Cardiac muscle cell (in vitro differentiated cells and primary cell): ENCODE data around the gene IARS1. TPM values are rescaled to one million over a fixed set of nuclear protein-coding genes. Genes with fewer than 3 reads are reported as not detected.

Experiments used
- DNase-seq, 2 donors: peaks; one replicate each; pipeline versions ENCODE4 v3.0.0 to v3.0.0-alpha.2; 2010 to 2017; ENCODE audit warnings: low read depth in 1 of 2, low spot score in 1 of 2
- H3K27ac ChIP-seq: fragments of 200-600 bp; sonication (generic); 2 replicates; pipeline ENCODE4 v1.5.1; 2016
- H3K27me3 ChIP-seq: fragments of 200-600 bp; sonication (generic); 2 replicates; pipeline ENCODE4 v1.6.0; 2016; ENCODE audit warnings: control low read depth
- H3K36me3 ChIP-seq: fragments of 200-600 bp; sonication (generic); 2 replicates; pipeline ENCODE4 v1.5.1; 2016; ENCODE audit warnings: control low read depth
- H3K4me1 ChIP-seq: fragments of 200-600 bp; sonication (generic); 2 replicates; pipeline ENCODE4 v1.8.1; 2017; ENCODE audit warnings: low read depth, mild to moderate bottlenecking, mixed run types
- H3K4me3 ChIP-seq: fragments of 200-600 bp; sonication (generic); 2 replicates; pipeline ENCODE4 v1.5.1; 2016; ENCODE audit warnings: mild to moderate bottlenecking
- H3K9me3 ChIP-seq: fragments of 200-600 bp; sonication (generic); 2 replicates; pipeline ENCODE4 v1.5.1; 2017; ENCODE audit warnings: low read depth, mild to moderate bottlenecking, control low read depth
- polyA plus RNA-seq: library from polyadenylated mRNA; unstranded; fragments of >200 nt; fragmentation: Nextera tagmentation; extraction: Ambion mirVana; gene quantifications from 2 replicates; pipeline ENCODE4 v1.2.1, GENCODE V29; 2016
- total RNA-seq: library from RNA; depleted of rRNA; stranded (reverse); fragments of >200 nt; gene quantifications from 2 replicates; pipeline ENCODE4 v1.2.3, GENCODE V29; 2016
- TF ChIP-seq, protein P1 (sequence below): IDR thresholded peaks from 2 replicates; pipeline ENCODE4 v1.5.1; 2012; ENCODE audit warnings: low read depth, mild to moderate bottlenecking, low read length

Gene IARS1
- total and polyA plus RNA-seq, 2 experiments from 2014 or later: 87.1 to 96.3 TPM

DNA sequence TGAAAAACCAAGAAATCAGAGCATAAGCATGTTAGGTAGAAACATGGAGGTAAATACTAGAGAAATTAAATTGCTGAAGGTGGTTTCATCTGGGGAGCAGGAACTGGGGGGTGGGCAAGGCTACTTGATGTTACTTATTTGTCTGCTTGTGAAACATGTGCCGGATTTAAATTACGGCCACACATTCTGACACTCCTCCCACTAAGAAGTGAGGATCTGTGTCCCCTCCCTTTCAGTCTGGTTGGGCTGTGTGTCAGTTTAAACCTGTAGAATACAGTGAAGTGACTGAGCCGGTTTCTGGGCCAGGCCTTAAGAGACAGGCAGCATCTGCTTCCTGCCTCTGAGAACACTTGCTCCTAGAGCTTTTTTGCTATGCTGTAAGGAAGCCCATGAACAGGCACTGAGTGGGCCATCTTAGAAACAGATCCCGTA, 2.3 kb upstream of the IARS1 start:
- TF ChIP-seq, protein P1, sequence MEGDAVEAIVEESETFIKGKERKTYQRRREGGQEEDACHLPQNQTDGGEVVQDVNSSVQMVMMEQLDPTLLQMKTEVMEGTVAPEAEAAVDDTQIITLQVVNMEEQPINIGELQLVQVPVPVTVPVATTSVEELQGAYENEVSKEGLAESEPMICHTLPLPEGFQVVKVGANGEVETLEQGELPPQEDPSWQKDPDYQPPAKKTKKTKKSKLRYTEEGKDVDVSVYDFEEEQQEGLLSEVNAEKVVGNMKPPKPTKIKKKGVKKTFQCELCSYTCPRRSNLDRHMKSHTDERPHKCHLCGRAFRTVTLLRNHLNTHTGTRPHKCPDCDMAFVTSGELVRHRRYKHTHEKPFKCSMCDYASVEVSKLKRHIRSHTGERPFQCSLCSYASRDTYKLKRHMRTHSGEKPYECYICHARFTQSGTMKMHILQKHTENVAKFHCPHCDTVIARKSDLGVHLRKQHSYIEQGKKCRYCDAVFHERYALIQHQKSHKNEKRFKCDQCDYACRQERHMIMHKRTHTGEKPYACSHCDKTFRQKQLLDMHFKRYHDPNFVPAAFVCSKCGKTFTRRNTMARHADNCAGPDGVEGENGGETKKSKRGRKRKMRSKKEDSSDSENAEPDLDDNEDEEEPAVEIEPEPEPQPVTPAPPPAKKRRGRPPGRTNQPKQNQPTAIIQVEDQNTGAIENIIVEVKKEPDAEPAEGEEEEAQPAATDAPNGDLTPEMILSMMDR: no peak
- H3K4me1 ChIP-seq: peaks cover 31% of the 10 kb centered on the region
- H3K4me3 ChIP-seq: no peak overlapping the region
- no peaks in the 10 kb centered on the region for H3K9me3 ChIP-seq
- peak in 1 of 2 donors; percentile 40 for DNase-seq
- peaks cover 30% of the 10 kb centered on the region for H3K36me3 ChIP-seq
- no peaks in the 10 kb centered on the region for H3K27me3 ChIP-seq
- peak overlapping the region; percentile 94 for H3K27ac ChIP-seq

DNA sequence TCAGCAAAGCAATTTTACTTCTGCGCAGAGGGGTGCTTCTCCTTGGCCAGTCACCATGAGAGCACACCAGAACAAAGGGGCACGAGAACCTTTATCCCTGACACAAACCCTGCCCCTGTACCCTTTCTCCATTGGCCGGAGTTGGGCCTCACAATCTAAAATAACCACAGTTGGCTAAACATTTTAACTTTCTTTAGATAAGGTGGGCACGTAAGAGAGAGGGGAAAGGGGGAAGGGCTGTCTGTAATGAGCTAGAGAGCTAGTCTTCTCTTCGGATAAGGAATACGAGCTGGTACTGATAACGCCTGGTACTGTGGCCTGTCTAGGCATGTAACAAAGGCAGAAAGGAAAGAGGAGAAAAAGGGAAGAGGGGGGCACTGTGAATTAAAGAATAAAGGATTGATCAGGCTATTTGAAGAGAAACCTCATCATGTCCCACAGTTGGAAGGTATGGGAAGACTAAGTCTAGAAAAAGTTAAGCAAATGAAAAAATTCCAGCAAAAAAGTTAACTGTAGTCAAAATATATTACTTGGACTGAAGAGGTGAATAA, 1.8 kb upstream of the IARS1 start:
- TF ChIP-seq, protein P1: no peak
- H3K27ac ChIP-seq: peak overlapping the region; percentile 94
- H3K4me3 ChIP-seq: no peak overlapping the region
- H3K9me3 ChIP-seq: no peaks in the 10 kb centered on the region
- H3K27me3 ChIP-seq: no peaks in the 10 kb centered on the region
- DNase-seq: peak in 1 of 2 donors; percentile 71
- peaks cover 31% of the 10 kb centered on the region for H3K4me1 ChIP-seq
- peaks cover 25% of the 10 kb centered on the region for H3K36me3 ChIP-seq

DNA sequence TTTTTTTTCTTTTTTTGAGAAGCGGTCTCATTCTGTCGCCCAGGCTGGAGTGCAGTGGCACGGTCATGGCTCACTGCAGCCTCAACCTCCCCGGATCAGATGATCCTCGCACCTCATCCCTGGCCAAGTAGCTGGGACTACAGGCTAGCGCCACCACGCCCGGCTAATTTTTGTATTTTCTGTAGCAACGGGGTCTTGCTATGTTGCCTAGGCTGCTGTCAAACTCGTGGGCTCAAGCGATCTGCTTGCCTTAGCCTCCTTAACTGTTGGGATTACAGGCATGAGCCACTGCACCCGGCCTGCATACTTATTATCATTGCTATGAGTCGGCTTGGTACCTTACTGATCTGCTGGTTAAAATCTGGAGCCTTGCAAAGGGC, 790 bp upstream of the IARS1 start:
- peak in 1 of 2 donors; percentile 40 for DNase-seq
- Histone ChIP-seq H3K27me3 (no peaks in the 10 kb centered on the region), H3K4me3 (peak overlapping the region; percentile 70), H3K4me1 (peaks cover 31% of the 10 kb centered on the region), H3K36me3 (peaks cover 19% of the 10 kb centered on the region), H3K27ac (peak overlapping the region; percentile 94), H3K9me3 (no peaks in the 10 kb centered on the region)
- TF ChIP-seq, protein P1: no peak

DNA sequence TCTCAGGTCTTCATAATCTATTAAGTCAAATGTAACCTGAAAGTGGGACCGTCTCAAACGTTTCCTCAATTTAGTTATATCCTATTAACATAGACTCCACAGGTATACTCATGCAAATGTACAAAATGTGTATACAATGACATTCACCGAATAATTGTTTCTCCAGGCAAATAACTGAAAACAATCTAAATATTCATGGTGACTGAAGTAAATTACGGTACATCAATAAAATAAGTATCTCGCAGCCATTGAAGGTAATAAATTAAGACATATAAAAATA, 482 bp downstream of the IARS1 start:
- TF ChIP-seq, protein P1: no peak
- Histone ChIP-seq H3K27ac (no peak overlapping the region), H3K4me3 (peak overlapping the region; percentile 70), H3K36me3 (peaks cover 9% of the 10 kb centered on the region), H3K4me1 (peaks cover 31% of the 10 kb centered on the region), H3K27me3 (no peaks in the 10 kb centered on the region), H3K9me3 (no peaks in the 10 kb centered on the region)
- DNase-seq: no peak

DNA sequence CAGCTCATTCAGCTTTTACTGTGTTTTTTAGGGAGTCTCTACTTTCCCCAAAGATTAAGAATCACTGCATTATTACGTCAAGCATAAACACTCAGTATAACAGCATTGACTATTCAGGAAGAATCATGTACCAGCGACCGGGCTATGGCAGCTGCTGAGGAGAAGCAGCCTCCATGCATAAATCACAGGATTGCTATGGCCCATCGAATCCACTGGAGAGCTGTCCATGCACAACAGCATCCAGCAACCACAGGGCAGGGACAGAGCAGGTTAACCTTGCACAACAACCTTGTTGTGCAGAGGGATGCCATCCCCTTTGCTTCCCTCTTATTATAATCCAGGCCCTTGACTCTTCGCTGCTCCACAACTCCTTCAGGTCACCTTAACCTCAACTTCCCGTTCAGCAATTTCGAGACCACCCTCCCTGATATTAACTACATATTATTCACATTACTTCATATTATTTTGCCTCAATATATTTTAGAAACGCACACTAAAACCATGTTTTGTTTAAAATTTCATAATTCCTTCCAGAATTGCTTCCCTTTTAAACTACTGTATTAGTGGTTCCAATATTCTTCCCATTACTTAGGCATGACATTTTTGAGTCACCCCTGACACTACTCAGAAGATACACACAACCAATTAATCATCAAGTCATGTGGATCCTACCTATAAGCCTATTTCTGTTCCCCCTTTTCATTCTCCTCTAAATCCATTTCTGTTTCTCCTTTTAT, 991 bp downstream of the IARS1 start:
- Histone ChIP-seq H3K36me3 (peaks cover 4% of the 10 kb centered on the region), H3K27me3 (no peaks in the 10 kb centered on the region), H3K4me1 (peaks cover 31% of the 10 kb centered on the region), H3K27ac (no peak overlapping the region), H3K9me3 (no peaks in the 10 kb centered on the region), H3K4me3 (peak overlapping the region; percentile 70)
- TF ChIP-seq, protein P1: no peak
- DNase-seq: no peak
